Breast epithelium (tissue), 3 donors: Measurements from ENCODE around the gene KCND2.

Experiments used
- POLR2A ChIP-seq: fragments of 450-650 bp; IDR thresholded peaks from one replicate; pipeline ENCODE4 v1.6.1; 2016; ENCODE audit warnings: antibody characterized with exemption, mild to moderate bottlenecking, moderate library complexity
- TF ChIP-seq, protein P1 (sequence below), 3 donors: fragments of 450-650 bp; IDR thresholded peaks; one replicate each; pipeline ENCODE4 v1.5.1; 2016 to 2017; ENCODE audit warnings: antibody characterized with exemption in 3 of 3, mild to moderate bottlenecking in 3 of 3, moderate library complexity in 3 of 3

DNA sequence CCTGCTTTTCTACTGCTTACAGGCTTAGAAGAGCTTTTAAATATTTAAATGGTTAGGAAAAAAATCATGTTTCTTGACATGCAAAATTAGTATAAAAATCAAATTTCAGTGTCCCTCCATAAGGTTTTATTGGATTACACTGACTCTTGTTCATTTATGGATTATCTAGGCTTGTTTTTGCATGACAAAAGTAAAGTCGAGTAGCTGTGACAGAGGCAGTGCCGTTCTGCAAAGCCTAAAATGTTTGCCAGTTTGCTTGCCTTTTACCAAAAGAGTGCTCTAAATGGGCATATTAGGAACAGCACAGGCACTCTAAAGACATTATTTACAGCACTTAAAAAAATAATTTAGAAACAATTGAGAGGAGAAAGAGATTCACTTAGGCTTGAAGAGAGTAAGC lies 445.4 kb downstream of the KCND2 start:
- TF ChIP-seq, protein P1, sequence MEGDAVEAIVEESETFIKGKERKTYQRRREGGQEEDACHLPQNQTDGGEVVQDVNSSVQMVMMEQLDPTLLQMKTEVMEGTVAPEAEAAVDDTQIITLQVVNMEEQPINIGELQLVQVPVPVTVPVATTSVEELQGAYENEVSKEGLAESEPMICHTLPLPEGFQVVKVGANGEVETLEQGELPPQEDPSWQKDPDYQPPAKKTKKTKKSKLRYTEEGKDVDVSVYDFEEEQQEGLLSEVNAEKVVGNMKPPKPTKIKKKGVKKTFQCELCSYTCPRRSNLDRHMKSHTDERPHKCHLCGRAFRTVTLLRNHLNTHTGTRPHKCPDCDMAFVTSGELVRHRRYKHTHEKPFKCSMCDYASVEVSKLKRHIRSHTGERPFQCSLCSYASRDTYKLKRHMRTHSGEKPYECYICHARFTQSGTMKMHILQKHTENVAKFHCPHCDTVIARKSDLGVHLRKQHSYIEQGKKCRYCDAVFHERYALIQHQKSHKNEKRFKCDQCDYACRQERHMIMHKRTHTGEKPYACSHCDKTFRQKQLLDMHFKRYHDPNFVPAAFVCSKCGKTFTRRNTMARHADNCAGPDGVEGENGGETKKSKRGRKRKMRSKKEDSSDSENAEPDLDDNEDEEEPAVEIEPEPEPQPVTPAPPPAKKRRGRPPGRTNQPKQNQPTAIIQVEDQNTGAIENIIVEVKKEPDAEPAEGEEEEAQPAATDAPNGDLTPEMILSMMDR (IDR thresholded peaks at IDR 0.05) = no peak
- TF ChIP-seq POLR2A = no peak
